Endodermal cell (in vitro differentiated cells): ENCODE results near the gene TRMT112. TPM values are rescaled to one million over a fixed set of nuclear protein-coding genes. Genes with fewer than 3 reads are reported as not detected.

Source experiments
- DNase-seq: peaks from one replicate; pipeline ENCODE4 v3.0.0-alpha.2; 2017
- H3K27ac ChIP-seq: 2 replicates; pipeline ENCODE4 v1.5.1; 2013; ENCODE audit warnings: mild to moderate bottlenecking, low read depth, low read length, moderate library complexity
- H3K27me3 ChIP-seq: 2 replicates; pipeline ENCODE4 v1.6.1; 2013; ENCODE audit warnings: mild to moderate bottlenecking, low read length, moderate library complexity; ENCODE audit not compliant: insufficient read depth, control insufficient read depth, poor library complexity, severe bottlenecking
- H3K36me3 ChIP-seq: 2 replicates; pipeline ENCODE4 v1.7.0; 2013; ENCODE audit warnings: mild to moderate bottlenecking, low read length, moderate library complexity; ENCODE audit not compliant: control insufficient read depth, insufficient read depth
- H3K4me1 ChIP-seq: one replicate; pipeline ENCODE4 v1.7.0; 2013; ENCODE audit warnings: low read length; ENCODE audit not compliant: control insufficient read depth, insufficient read depth
- H3K4me3 ChIP-seq: 2 replicates; pipeline ENCODE4 v1.5.1; 2013; ENCODE audit warnings: mild to moderate bottlenecking, low read length, moderate library complexity
- H3K9ac ChIP-seq: 2 replicates; pipeline ENCODE4 v1.6.1; 2013; ENCODE audit warnings: mild to moderate bottlenecking, low read length, moderate library complexity; ENCODE audit not compliant: poor library complexity, severe bottlenecking; ENCODE audit errors: extremely low read depth
- H3K9me3 ChIP-seq: 2 replicates; pipeline ENCODE4 v1.6.1; 2013; ENCODE audit warnings: mild to moderate bottlenecking, low read length, moderate library complexity; ENCODE audit not compliant: control insufficient read depth
- H3K27ac Mint-ChIP-seq: 2 replicates; pipeline ENCODE4 v1.8.0; 2020; ENCODE audit warnings: mixed read lengths
- H3K27me3 Mint-ChIP-seq: 2 replicates; pipeline ENCODE4 v1.8.0; 2021; ENCODE audit warnings: mild to moderate bottlenecking, mixed read lengths; ENCODE audit not compliant: insufficient read depth
- H3K36me3 Mint-ChIP-seq: 2 replicates; pipeline ENCODE4 v1.8.0; 2020; ENCODE audit warnings: low read depth, mixed read lengths
- H3K4me1 Mint-ChIP-seq: 2 replicates; pipeline ENCODE4 v1.8.0; 2020; ENCODE audit warnings: mixed read lengths
- H3K4me3 Mint-ChIP-seq: 2 replicates; pipeline ENCODE4 v1.8.0; 2020; ENCODE audit warnings: mild to moderate bottlenecking, moderate library complexity, mixed read lengths
- H3K9me3 Mint-ChIP-seq: 2 replicates; pipeline ENCODE4 v1.8.0; 2020; ENCODE audit warnings: mild to moderate bottlenecking, mixed read lengths
- WGBS, 2 experiments: methylation state at CpG; one replicate each; pipeline versions ENCODE4 v1.1.5 to v1.1.7; 2013; ENCODE audit warnings: missing lambda C conversion rate in 2 of 2, mixed read lengths in 1 of 2; ENCODE audit not compliant: insufficient coverage in 1 of 2, insufficient read length in 1 of 2; 5-methylcytosine and 5-hydroxymethylcytosine counted together
- total RNA-seq, 2 donors: library from RNA; stranded (reverse); fragmentation: NEBNext Ultra II Directional in 1 of 2; extraction: Animal tissue kit (Norgen Biotek cat#: 25700) in 1 of 2; gene quantifications; 2 replicates in 1 of 2; 3 replicates in 1 of 2; pipeline ENCODE4 v1.2.1, GENCODE V29; 2021
- TF ChIP-seq, protein P1 (sequence below): fragments of 200-600 bp; sonication (generic); conservative IDR thresholded peaks from 2 replicates; pipeline ENCODE4 v1.5.0; 2021; ENCODE audit warnings: antibody characterized with exemption, mild to moderate bottlenecking

TRMT112 gene
- total RNA-seq, 2 donors from 2014 or later, result 265 to 352 TPM

DNA sequence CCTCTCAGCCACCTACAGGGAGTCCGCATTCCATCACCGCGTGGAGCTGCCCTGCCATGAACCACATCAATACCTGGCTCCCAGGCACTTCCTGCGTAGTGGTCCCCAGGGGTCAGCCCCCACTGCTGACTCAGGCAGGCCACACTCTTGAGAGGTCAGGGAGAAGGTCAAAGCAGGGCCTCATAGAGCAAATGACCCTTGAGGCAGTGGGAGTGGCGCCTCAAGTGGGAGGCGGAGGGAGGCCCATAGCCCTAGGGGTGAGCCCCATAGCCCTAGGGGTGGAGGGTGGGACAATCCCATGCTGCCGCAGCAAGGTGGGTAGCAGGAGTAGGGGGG, 5.5 kb upstream of the TRMT112 start:
- H3K27me3 Mint-ChIP-seq, result peaks cover 2% of the 10 kb centered on the region
- H3K27ac Mint-ChIP-seq, result no peak overlapping the region
- H3K36me3 Mint-ChIP-seq, result peaks cover 24% of the 10 kb centered on the region
- peaks cover 5% of the 10 kb centered on the region for H3K4me1 ChIP-seq
- H3K4me3 ChIP-seq, result no peak overlapping the region
- no peak for DNase-seq
- TF ChIP-seq, protein P1, sequence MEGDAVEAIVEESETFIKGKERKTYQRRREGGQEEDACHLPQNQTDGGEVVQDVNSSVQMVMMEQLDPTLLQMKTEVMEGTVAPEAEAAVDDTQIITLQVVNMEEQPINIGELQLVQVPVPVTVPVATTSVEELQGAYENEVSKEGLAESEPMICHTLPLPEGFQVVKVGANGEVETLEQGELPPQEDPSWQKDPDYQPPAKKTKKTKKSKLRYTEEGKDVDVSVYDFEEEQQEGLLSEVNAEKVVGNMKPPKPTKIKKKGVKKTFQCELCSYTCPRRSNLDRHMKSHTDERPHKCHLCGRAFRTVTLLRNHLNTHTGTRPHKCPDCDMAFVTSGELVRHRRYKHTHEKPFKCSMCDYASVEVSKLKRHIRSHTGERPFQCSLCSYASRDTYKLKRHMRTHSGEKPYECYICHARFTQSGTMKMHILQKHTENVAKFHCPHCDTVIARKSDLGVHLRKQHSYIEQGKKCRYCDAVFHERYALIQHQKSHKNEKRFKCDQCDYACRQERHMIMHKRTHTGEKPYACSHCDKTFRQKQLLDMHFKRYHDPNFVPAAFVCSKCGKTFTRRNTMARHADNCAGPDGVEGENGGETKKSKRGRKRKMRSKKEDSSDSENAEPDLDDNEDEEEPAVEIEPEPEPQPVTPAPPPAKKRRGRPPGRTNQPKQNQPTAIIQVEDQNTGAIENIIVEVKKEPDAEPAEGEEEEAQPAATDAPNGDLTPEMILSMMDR, result no peak
- H3K27me3 ChIP-seq, result no peaks in the 10 kb centered on the region
- no peak overlapping the region for H3K4me3 Mint-ChIP-seq
- H3K9me3 Mint-ChIP-seq, result no peaks in the 10 kb centered on the region
- H3K36me3 ChIP-seq, result peaks cover 28% of the 10 kb centered on the region
- no peak overlapping the region for H3K9ac ChIP-seq
- no peak overlapping the region for H3K27ac ChIP-seq
- 63 to 87% methylated on average over 2 to 7 of the region's 7 CpGs for WGBS, 2 experiments
- H3K9me3 ChIP-seq, result no peaks in the 10 kb centered on the region
- peaks cover 6% of the 10 kb centered on the region for H3K4me1 Mint-ChIP-seq

DNA sequence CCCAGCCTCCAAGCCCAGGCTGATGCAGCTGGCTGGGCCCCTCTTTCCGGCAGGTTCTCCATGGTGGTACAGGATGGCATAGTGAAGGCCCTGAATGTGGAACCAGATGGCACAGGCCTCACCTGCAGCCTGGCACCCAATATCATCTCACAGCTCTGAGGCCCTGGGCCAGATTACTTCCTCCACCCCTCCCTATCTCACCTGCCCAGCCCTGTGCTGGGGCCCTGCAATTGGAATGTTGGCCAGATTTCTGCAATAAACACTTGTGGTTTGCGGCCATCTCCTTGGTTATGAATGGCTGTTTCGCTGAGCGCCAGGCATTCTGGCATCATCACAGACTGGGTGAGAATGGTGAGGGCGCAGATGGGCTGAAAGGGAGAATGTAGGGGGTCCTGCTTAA, 4.2 kb upstream of the TRMT112 start:
- Mint-ChIP-seq H3K36me3 (peaks cover 29% of the 10 kb centered on the region), H3K4me3 (no peak overlapping the region), H3K27me3 (no peaks in the 10 kb centered on the region), H3K27ac (no peak overlapping the region), H3K4me1 (peaks cover 10% of the 10 kb centered on the region), H3K9me3 (no peaks in the 10 kb centered on the region)
- no peaks in the 10 kb centered on the region for H3K27me3 ChIP-seq
- DNase-seq, result no peak
- H3K9me3 ChIP-seq, result no peaks in the 10 kb centered on the region
- peaks cover 5% of the 10 kb centered on the region for H3K4me1 ChIP-seq
- TF ChIP-seq, protein P1, result no peak
- no peak overlapping the region for H3K4me3 ChIP-seq
- no peak overlapping the region for H3K27ac ChIP-seq
- WGBS, 2 experiments, result 90 to 93% methylated on average over 2 to 5 of the region's 5 CpGs
- peaks cover 28% of the 10 kb centered on the region for H3K36me3 ChIP-seq
- no peak overlapping the region for H3K9ac ChIP-seq

DNA sequence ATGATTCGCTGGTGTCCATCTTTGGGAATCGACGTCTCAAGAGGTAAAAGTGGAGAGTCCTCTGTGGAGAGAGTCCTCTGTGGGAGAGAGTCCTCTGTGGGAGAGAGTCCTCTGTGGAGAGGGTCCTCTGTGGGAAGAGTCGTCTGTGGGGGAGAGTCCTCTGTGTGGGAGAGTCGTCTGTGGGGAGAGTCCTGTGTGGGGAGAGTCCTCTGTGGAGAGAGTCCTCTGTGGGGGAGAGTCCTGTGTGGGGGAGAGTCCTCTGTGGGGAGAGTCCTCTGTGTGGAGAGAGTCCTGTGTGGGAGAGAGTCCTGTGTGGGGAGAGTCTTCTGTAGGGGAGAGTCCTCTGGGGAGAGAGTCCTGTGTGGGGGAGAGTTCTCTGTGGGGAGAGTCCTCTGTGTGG, 3.7 kb upstream of the TRMT112 start:
- TF ChIP-seq, protein P1, result no peak

More for the DNA sequence above, 3.7 kb upstream of the TRMT112 start:
- no peak overlapping the region for H3K27ac ChIP-seq
- WGBS, 2 experiments, result 94 to 100% methylated on average over 3 to 5 of the region's 5 CpGs
- Mint-ChIP-seq H3K4me3 (no peak overlapping the region), H3K27me3 (no peaks in the 10 kb centered on the region), H3K9me3 (no peaks in the 10 kb centered on the region), H3K4me1 (peaks cover 12% of the 10 kb centered on the region), H3K27ac (peak overlapping the region; percentile 48), H3K36me3 (peaks cover 32% of the 10 kb centered on the region)
- no peaks in the 10 kb centered on the region for H3K27me3 ChIP-seq
- peaks cover 32% of the 10 kb centered on the region for H3K36me3 ChIP-seq
- H3K9ac ChIP-seq, result no peak overlapping the region
- H3K9me3 ChIP-seq, result no peaks in the 10 kb centered on the region
- H3K4me1 ChIP-seq, result peaks cover 5% of the 10 kb centered on the region
- peak overlapping the region; percentile 84 for H3K4me3 ChIP-seq
- no peak for DNase-seq
